ENCODE measurements around the gene LGMN. TPM values are rescaled to one million over a fixed set of nuclear protein-coding genes. Genes with fewer than 3 reads are reported as not detected.

The LGMN gene
- total and polyA plus RNA-seq, 2 donors (not counting 1 experiment from before 2014, with no cell fraction given), result 17.6 to 21.1 TPM

DNA sequence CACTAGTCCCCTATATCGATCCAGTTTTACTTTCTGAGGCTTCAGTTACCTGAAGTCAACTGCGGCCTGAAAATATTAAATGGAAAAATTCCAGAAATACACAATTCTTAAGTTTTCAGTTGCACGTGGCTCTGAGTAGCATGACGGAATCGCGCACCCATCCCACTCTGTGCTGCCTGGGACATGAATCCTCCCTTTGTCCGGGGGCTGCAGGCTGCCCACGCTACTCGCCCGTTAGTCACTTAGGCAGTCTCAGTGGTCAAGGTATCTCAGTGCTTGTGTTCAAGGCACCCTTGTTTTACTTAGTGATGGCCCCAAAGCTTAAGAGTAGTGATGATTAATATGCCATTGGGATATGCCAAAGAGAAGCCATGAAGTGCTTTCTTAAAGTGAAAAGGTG lies 46.6 kb downstream of the LGMN start:
- no peak overlapping the region for H2AFZ ChIP-seq (ENCODE audit: insufficient read depth, low read depth, low read length, poor library complexity, severe bottlenecking)
- H3K79me2 ChIP-seq (ENCODE audit: control insufficient read depth, insufficient read depth, low read length), result no peaks in the 10 kb centered on the region
- H3K9ac ChIP-seq (ENCODE audit: low read length), result no peak overlapping the region
- POLR2A ChIA-PET, result interaction anchor here (0.5 kb wide), 1 partner anchor 1233 kb away, joined by 3 read pairs; no protein-coding TSS in a partner anchor
- CTCF ChIA-PET, result interaction anchor here (0.7 to 17.0 kb wide), 4 partner anchors 11 to 85 kb away, joined by 3 to 337 read pairs (median 4); partner anchors contain the start of gene GOLGA5
- TF ChIP-seq EZH2 (IDR thresholded peaks at IDR 0.05; ENCODE audit: borderline replicate concordance, insufficient read depth, low read depth, low read length, poor library complexity, severe bottlenecking), result no peak
- no peak for TF ChIP-seq CTCF (IDR thresholded peaks at IDR 0.05)
- peaks cover 53 to 62% of the 10 kb centered on the region in 2 donors for H3K4me1 ChIP-seq (ENCODE audit: control insufficient read depth in 2 of 2, insufficient read depth in 2 of 2, low read length in 2 of 2)
- ATAC-seq (ENCODE audit: low read depth) (no peak), DNase-seq (no peak)
- no peaks in the 10 kb centered on the region for H3K9me3 ChIP-seq (ENCODE audit: control extremely low read depth in 1 of 3, control insufficient read depth in 2 of 3, insufficient read depth in 1 of 3, low read length in 2 of 3)
- peaks cover 76% of the 10 kb centered on the region for H3K4me1 Mint-ChIP-seq
- whole genome bisulfite sequencing (ENCODE audit: insufficient coverage), result 96% methylated on average over 9 of the region's 10 CpGs
- H3K4me3 ChIP-seq (ENCODE audit: control extremely low read depth in 1 of 5, extremely low read depth in 1 of 5, insufficient read depth in 1 of 5, low read depth in 2 of 5, low read length in 4 of 5), result no peak overlapping the region
- no peaks in the 10 kb centered on the region for H3K27me3 Mint-ChIP-seq
- peak overlapping the region; percentile 57 for H3K4me3 Mint-ChIP-seq
- H3K27ac Mint-ChIP-seq, result peak overlapping the region; percentile 29
- H3K27me3 ChIP-seq (replicated peaks in 1 of 4; ENCODE audit: control extremely low read depth in 1 of 4, control insufficient read depth in 3 of 4, insufficient read depth in 4 of 4, low read length in 3 of 4), result no peaks in the 10 kb centered on the region
- H3K9me3 Mint-ChIP-seq (ENCODE audit: insufficient read depth), result no peaks in the 10 kb centered on the region
- no peaks in the 10 kb centered on the region for H3K36me3 ChIP-seq (replicated peaks in 1 of 2; ENCODE audit: control extremely low read depth in 1 of 2, control insufficient read depth in 1 of 2, extremely low read depth in 1 of 2, insufficient read depth in 2 of 2, low read length in 1 of 2)
- intact Hi-C loops (cut with micrococcal nuclease), result loop anchor here (5.0 kb wide), 1 partner anchor 90 kb away; the partner anchor contains the start of gene GOLGA5
- H3K4me2 ChIP-seq (replicated peaks; ENCODE audit: low read depth, low read length, poor library complexity, severe bottlenecking), result peak overlapping the region; percentile 60
- no peak overlapping the region for H3K27ac ChIP-seq (ENCODE audit: low read length in 2 of 2)
- no peaks in the 10 kb centered on the region for H4K20me1 ChIP-seq (ENCODE audit: control insufficient read depth, insufficient read depth, low read length, poor library complexity, severe bottlenecking)

- Mint-ChIP-seq H3K27me3 (no peaks in the 10 kb centered on the region), H3K4me1 (peaks cover 72% of the 10 kb centered on the region), H3K27ac (no peak overlapping the region), H3K9me3 (ENCODE audit: insufficient read depth) (no peaks in the 10 kb centered on the region), H3K4me3 (no peak overlapping the region)
- H2AFZ ChIP-seq (ENCODE audit: insufficient read depth, low read depth, low read length, poor library complexity, severe bottlenecking), result no peak overlapping the region
- no peaks in the 10 kb centered on the region for H3K79me2 ChIP-seq (ENCODE audit: control insufficient read depth, insufficient read depth, low read length)
- intact Hi-C loops (cut with micrococcal nuclease), result no loop called here
- TF ChIP-seq CTCF (IDR thresholded peaks at IDR 0.05) (no peak), EZH2 (IDR thresholded peaks at IDR 0.05; ENCODE audit: borderline replicate concordance, insufficient read depth, low read depth, low read length, poor library complexity, severe bottlenecking) (no peak)
- H3K4me3 ChIP-seq (ENCODE audit: control extremely low read depth in 1 of 5, extremely low read depth in 1 of 5, insufficient read depth in 1 of 5, low read depth in 2 of 5, low read length in 4 of 5), result no peak overlapping the region
- peak overlapping the region; percentile 14 for H3K4me2 ChIP-seq (replicated peaks; ENCODE audit: low read depth, low read length, poor library complexity, severe bottlenecking)
- H4K20me1 ChIP-seq (ENCODE audit: control insufficient read depth, insufficient read depth, low read length, poor library complexity, severe bottlenecking), result no peaks in the 10 kb centered on the region
- no peaks in the 10 kb centered on the region for H3K9me3 ChIP-seq (ENCODE audit: control extremely low read depth in 1 of 3, control insufficient read depth in 2 of 3, insufficient read depth in 1 of 3, low read length in 2 of 3)
- H3K4me1 ChIP-seq (ENCODE audit: control insufficient read depth in 2 of 2, insufficient read depth in 2 of 2, low read length in 2 of 2), result peaks cover 45 to 48% of the 10 kb centered on the region in 2 donors
- ChIA-PET POLR2A (interaction anchor here (0.9 to 1.0 kb wide), 2 partner anchors 11 kb away, joined by 4 to 5 read pairs; no protein-coding TSS in a partner anchor), CTCF (interaction anchor here (0.8 to 1.4 kb wide), 4 partner anchors 9 to 86 kb away, joined by 3 to 6 read pairs (median 6); no protein-coding TSS in a partner anchor)
- no peak overlapping the region for H3K27ac ChIP-seq (ENCODE audit: low read length in 2 of 2)
- H3K27me3 ChIP-seq (replicated peaks in 1 of 4; ENCODE audit: control extremely low read depth in 1 of 4, control insufficient read depth in 3 of 4, insufficient read depth in 4 of 4, low read length in 3 of 4), result no peaks in the 10 kb centered on the region
- DNase-seq (no peak), ATAC-seq (ENCODE audit: low read depth) (no peak)
- H3K36me3 ChIP-seq (replicated peaks in 1 of 2; ENCODE audit: control extremely low read depth in 1 of 2, control insufficient read depth in 1 of 2, extremely low read depth in 1 of 2, insufficient read depth in 2 of 2, low read length in 1 of 2), result no peaks in the 10 kb centered on the region
- H3K9ac ChIP-seq (ENCODE audit: low read length), result no peak overlapping the region
These were observed 50.0 kb downstream of the LGMN start for GRCh38 chr14:92698393-92698792.

Measured in B cell (primary cell).